Measurements from ENCODE around the gene ZNF83.
"Not testable (repeated sequence)": the region's sequence is repeated elsewhere in the genome, so short reads cannot be mapped to it uniquely, and the experiment has no call there.

The ZNF83 gene

DNA sequence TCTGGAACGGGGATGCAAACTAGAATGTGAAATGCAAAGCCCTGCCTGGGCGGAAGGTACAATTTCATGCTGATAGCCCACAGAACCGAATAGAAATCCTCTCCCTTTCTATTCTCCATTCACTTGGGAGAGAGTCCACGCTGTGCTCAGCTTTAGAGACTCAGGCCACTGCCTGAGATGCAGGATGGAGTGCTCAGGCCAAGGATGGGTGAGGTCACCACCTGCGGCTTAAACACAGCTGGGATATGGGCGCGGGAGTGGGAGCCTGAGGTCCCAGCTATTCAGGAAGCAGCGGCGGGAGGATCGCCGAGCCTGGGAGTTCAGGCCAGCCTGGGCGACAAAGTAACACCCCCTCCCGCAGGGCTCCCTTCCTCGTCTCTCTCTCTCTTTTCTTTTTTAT lies 446 bp upstream of the ZNF83 start:
- no peak for DNase-seq

GRCh38 chr19:52635786-52636570 lies 2.2 kb downstream of the ZNF83 start:
- DNase-seq: no peak

DNA sequence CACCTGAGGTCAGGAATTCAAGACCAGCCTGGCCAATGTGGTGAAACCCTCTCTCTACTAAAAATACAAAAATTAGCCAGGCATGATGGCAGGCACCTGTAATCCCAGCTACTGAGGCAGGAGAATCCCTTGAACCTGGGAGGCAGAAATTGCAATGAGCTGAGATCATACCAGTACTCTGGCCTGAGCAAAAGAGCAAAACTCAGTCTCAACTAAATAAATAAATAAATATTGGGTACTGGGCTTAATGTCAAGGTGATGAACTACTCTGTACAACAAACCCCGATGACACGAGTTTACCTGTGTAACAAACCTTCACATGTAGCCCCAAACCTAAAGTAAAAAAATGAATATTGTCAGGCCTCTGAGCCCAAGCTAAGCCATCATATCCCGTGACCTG lies 10.7 kb downstream of the ZNF83 start:
- DNase-seq: not testable (repeated sequence)

DNA sequence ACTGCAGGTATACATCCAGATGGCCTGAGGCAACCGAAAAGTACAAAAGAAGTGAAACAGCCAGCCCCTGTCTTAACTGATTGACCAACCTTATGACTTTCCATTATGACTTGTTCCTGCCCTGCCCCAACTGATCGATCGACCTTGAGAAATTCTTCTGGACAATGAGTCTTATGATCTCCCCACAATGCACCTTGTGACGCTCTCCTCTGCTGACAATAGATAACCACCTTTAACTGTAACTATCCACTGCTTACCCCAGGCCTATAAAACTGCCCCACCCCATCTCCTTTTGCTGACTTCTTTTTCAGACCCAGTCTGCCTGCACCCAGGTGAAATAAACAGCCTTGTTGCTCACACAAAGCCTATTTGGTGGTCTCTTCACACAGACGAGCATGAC lies 11.2 kb downstream of the ZNF83 start:
- DNase-seq: no peak

- no peak for DNase-seq
Observed at GRCh38 chr19:52622261-52622660, 15.9 kb downstream of the ZNF83 start.

DNA sequence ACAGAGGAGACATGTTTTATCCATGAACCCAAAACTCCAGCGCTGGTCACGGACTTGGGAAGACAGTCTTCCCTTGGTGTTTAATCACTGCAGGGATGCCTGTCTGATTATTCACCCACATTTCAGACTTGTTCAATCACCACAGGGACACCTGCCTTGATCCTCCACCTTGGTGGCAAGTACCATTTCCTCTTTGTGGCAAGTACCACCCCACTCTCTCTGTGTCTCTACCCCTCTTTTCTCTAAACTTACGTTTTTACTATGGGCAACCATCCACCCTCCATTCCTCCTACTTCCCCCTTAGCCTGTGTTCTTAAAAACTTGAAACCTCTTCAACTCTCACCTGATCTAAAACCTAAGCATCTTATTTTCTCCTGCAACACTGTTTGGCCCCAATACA lies 16.8 kb downstream of the ZNF83 start:
- DNase-seq: no peak

GRCh38 chr19:52613299-52613906 lies 24.8 kb downstream of the ZNF83 start:
- no peak for DNase-seq

DNA sequence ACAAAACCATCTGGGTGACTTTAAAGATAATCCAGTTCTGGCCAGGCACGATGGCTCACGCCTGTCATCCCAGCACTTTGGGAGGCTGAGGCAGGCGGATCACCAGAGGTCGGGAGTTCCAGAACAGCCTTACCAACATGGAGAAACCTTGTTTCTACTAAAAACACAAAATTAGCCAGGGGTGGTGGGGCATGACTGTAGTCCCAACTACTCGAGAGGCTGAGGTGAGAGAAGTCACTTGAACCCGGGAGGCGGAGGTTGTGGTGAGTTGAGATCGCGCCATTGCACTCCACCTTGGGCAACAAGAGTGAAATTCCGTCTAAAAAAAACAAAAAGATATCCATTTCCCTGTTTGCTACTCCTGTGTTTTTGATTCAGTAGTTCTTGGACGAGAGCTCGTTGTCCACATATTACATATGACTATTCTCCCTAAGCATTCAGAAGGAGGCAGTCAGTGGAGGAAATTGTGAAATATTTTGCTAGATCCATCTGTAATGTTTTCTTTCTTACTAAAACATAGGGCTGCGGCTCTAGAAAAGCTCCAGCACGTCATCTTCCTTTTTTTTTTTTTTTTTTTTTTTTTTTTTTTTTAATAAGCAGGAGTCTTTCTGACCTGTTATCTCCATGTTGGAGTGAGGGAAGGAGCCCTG lies 34.5 kb downstream of the ZNF83 start:
- DNase-seq: no peak

- no peak for DNase-seq
Observed at GRCh38 chr19:52602941-52603340, 35.2 kb downstream of the ZNF83 start.

- DNase-seq: not testable (repeated sequence)
Observed at GRCh38 chr19:52601974-52602366, 36.2 kb downstream of the ZNF83 start.

- peak; percentile 38 for DNase-seq
Observed at GRCh38 chr19:52601025-52601973, 36.9 kb downstream of the ZNF83 start.

- DNase-seq: no peak
Observed at GRCh38 chr19:52600639-52601024, 37.5 kb downstream of the ZNF83 start.

DNA sequence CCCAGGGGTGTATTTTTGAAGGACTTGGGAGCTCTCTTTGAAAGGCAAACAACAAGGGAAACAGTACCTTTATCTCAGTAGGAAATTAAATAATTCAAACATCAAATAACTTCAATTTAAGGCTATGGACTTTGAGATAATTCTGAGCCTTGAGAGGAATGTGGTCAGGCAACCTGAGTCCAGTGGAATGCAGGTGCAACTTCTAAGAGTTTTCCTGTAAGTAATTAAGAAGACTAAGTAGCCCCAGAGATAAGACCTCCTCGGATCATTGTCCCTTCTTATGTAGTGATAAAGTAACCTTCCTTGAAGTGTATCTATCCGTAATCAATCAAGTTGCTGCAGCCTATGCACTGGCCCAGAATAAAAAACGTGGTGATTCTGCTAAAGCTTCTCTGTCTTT lies 38.9 kb downstream of the ZNF83 start:
- DNase-seq: no peak

- not testable (repeated sequence) for DNase-seq
Observed at GRCh38 chr19:52593441-52593840, 44.7 kb downstream of the ZNF83 start.

- no peak for DNase-seq
Observed at GRCh38 chr19:52592301-52592700, 45.9 kb downstream of the ZNF83 start.

DNA sequence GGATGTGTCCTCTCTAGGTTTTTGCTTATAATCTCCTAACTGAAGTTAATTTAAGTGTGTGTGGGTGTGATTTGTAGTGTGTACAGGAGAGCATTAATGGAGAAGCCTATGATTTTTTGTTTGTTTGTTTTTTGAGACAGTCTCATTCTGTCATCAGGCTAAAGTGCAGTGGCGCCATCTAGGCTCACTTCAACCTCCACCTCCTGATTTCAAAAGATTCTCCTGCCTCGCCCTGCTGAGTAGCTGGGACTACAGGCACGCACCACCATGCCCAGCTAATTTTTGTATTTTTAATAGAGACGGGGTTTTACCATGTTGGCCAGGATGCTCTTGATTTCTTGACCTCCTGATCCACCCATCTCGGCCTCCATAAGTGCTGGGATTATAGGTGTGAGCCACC lies 47.4 kb downstream of the ZNF83 start:
- no peak for DNase-seq

- DNase-seq: no peak
Observed at GRCh38 chr19:52585604-52586003, 52.6 kb downstream of the ZNF83 start.

- no peak for DNase-seq
Observed at GRCh38 chr19:52584736-52585440, 53.3 kb downstream of the ZNF83 start.

DNA sequence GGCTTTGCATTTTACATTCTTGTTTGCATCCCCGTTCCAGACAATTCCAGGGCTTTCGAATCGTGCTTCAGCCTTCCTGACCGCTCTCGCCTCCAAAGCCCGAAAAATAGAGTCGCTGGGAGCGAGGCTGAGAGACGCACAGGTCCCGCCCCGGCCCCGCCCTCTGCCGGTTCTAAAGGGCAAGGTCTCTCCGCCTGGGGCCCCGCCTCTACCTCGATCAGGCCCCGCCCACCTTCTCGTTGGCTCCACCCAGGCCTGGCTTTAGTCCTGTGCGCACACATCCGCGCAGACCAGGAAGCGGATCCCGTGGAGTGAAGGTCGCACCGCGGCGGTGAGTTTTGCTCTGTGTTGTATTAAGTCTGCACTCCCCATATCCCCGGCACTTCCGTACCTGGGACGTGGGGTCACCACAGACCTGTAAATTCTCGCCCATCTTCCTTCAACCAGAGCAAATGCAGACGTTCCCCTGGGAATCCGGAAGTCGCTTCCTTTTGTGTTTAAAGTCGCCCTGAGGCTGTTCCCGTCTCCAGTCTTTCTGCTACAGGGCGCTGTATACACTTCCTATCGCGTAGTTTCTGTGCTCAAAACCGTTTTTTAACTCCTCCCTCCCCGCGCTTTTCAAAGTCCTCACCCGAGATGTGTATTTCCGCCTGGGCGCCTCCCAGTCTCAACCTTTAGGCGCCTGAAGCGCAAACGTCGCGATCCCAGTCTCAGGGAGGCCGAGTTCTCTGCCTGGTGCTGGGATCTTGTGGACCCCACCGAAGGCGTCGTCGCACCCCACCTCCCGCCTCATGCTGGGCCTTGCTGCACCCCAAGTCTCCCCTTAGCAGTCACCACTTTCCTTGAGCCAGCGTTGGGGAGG lies 67.9 kb downstream of the ZNF83 start, which contains the start of gene ZNF701:
Gene ZNF701, plus strand, starts transcription at position 288 of the 862 bp plus-strand sequence. CDS start 3,861 bp downstream, outside the sequence.
- DNase-seq: no peak

- not testable (repeated sequence) for DNase-seq
Observed at GRCh38 chr19:52569638-52569999, 68.5 kb downstream of the ZNF83 start.

- DNase-seq: no peak
Observed at GRCh38 chr19:52567921-52568320, 70.2 kb downstream of the ZNF83 start.

All from NK-92 treated with Interleukin-12 subunit alpha and Interleukin-12 subunit beta, amount 100 ng/mL, for 24 hours (cell line).